Germinal center (tissue), 1 donor: ENCODE results near the gene FOXN3.

Experiments used
- DNase-seq: peaks from one replicate; pipeline ENCODE4 v3.0.0; 2012; ENCODE audit warnings: mixed read lengths, low spot score

Gene FOXN3

DNA sequence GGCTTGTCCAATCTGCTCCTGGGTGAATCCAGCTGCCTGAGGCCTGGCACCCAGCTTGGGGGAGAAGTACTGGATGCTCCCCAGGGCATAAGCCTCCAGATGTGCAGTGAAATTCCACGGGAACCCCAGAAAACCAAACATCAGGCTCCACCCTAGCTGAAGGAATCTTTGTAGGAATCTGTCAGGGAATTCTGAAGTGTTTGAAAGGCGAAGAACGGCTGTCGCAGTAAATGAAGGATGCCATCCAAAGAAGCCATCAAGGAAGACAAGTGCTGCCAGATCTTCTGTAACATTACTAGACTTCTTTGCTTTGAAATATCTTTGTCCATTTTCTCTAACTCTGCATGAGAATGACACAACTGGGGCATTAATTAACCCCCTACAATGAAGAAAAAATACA lies 219.4 kb downstream of the FOXN3 start:
- DNase-seq = no peak

DNA sequence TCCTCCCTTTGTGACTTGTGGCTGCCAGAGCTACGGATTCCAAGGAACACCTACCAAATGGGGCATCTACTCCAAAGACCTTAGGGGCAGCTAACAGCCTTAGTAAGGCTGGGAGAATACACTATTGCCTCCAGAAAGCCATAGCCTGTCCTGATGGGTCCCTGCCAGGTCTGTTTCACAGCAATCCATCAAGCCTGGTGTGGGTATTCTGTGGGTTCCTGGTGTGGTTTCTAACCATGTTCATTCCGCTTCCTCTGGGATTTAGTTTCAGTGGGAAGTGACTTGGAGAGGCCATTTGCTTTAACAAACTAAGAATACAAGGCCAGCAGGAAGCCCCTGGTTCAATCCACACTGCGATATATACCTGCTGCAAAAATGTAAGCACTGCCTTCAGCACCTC lies 220.5 kb downstream of the FOXN3 start:
- DNase-seq = no peak

DNA sequence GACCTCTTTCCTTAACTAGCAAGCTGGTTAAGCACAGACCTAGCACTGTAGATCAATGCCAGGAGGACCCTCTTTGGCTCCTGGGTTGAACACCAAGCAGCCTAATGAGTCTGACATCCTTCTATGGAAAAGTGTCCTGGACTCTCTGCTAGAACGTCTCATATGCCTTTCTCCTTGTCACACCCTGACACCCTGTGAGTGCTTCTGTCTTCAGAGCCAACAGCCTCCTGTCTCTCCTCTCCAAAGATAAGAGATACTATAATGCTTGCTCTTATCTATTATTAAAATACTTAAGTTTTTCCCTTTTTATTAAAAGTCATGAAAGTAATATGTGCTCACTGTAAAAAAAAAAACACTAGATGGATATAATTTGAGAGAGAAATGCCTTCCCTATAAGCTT lies 222.7 kb downstream of the FOXN3 start:
- no peak for DNase-seq

DNA sequence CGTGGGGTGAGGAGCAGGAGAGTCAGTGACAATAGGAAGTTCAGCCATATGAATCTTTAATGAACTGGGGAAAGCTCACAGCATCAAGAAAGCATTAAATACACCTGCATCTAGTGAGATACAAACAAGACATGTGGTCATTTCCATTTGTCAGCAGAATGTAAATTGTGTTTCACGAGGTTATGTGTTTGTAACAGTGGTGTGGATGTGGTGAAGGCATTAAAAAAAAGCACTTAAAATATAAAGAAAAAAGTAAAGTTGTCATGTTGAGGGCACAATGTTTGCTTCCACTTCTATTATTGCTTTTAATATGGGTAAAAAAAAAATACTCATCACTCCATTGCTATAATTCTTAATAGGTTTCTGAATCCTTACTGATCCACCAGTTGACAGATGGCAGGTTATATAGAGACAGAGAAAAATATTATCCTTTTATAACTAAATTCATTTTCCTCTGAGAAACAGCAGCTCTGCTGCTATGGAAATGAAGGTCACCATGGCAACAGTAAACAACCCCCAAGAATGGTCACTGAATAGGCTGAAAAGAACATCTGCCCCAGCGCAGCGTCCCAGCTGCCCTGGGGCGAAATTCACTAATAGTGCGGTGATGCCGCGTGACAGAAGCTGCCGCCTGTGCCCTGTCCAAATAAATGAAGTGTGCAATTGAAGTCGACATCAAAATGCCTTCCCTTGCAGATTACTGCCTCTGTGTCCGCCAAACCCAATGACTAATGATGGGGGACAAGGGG lies 226.1 kb downstream of the FOXN3 start:
- no peak for DNase-seq

DNA sequence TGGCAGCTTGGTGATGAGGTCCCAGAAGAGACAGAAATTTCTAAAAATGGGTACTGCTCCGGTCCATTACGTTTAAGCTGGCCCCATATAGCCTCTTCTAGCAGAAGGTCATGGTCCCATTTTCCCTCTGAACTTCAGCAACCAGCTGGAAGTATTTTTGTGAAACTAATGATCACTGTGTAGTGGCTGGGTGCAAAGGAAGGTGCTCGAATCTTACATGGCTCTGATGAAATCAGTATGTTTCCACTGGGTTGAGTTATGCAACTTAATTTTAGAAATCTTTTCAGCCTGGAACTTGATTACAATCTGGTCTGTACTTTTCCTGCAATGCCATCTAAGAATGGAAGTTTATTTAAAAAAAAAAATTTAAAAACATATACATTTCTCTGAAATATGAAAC lies 228.5 kb downstream of the FOXN3 start:
- no peak for DNase-seq

DNA sequence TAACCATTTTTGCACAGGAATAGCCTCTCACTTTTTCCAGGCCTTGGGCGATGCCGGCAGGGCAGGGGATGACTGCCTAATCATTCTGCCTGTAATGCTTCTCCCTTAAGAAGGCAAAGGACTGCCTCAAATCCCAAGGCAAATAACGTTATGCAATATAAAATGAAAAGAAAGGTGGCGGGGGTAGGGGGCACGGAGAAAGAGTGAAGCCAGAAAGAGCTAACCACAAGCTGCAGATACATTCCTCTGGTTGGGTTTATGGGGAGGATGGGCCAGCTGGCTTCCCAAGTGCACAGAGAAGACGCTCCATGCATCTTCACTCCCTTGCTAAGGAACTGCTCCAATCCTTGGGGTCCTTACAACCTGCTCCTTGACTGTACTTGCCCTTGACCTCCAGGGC lies 229.5 kb downstream of the FOXN3 start:
- no peak for DNase-seq

DNA sequence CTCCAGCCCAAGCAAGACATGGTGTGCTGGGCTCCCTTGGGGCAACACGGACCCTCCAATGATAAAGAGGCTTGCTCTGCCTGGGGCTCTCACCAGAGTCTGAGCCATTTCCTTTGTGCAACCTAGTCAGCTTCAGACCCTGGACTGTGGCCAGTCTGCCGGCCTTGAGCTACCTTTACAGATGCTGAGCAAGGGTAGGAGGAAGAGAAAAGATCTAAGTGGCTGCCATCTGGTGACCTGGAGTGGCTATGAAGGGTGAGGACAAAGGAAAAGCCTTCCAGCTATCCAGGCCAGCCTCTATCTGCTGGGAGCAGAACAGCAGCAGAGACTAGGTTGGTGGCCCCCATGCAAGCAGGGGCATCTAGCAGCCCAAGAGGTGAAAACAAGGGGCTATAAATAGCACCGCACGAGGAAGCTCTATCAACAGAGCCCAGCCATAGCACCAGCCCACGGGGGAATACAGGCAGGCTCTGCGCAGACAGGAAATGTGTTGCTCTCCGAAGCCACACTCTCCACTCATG lies 230.1 kb downstream of the FOXN3 start:
- peak; percentile 81 for DNase-seq

DNA sequence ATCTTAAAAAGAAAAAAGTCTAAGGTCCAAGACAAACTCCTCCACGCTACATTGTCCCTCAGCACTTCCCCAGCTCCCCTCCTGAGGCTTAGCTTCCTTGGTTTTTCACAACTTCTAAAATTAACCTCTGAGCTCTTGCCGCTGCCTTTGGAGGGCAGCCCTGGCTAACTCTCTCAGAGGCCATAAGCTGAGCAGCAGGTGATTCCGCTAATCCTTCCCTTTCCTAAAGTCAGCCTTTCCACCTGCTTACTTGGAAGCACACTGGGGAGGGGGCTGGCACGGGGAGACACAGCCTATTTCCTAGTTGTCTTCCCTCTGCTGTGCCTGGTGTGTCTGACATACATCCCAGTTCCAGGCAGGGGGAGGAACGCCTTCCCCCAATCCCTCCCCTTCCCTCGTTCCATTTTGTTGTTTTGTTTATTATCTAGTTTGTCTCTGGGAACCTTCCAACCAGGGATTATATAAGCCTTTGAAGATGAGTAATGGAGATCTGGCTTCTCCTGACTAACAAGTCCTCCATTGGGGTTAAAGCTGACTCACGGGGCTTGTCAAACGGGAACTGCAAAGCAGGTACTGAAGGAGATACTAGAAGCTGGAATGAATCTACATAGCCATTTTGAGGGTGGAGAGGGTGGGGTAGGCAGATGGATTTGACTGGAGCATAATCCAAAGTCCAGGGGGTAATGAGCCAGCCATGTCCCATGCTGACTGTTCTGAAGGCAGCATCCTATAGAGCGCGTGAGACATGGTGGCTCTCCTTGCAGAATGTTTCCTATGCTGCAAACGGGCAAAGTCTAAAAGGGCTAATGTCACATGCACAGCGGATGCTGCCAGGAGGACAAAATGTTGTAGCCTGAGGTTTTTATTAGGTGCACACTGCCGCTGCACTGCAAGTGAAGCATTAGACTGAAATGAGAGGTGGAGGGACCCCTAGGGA lies 230.8 kb downstream of the FOXN3 start:
- no peak for DNase-seq

DNA sequence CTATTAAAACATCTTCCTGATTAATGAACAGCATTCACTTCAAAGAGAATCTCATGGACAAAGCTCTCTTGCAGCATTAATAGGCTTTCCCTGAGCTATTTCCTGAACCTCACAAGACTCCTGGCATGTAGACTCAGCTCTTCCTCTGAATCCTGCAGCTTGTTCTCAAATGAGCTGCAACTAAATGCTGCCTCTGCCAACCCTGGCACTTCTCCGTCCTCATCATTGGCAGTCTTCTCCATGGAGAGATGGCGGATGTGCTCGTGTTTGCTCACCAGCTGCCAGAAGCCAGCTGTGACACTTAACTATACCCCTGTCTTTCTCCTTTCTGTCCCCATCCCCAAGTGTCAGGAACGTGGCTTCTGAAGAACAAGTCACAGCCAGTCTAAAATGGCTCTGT lies 232.1 kb downstream of the FOXN3 start:
- no peak for DNase-seq

DNA sequence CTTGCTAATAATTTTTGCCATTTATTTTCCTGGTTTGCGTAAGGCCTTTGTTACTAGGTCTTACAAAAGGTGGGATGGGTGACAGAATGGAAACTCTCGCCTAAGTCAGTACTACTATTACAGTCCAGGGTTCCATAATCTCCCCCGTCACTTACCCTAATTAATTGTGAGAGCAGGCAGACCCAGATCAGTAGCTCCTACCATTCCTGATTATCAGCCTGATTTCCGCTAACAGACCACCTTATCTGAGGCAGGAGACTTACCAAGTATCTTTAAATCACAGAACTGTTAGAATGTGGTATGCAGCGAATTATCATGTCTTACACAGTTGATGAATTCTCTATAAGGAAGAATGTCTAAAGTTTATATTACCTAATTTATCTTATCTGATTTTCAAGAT lies 234.7 kb downstream of the FOXN3 start:
- no peak for DNase-seq

DNA sequence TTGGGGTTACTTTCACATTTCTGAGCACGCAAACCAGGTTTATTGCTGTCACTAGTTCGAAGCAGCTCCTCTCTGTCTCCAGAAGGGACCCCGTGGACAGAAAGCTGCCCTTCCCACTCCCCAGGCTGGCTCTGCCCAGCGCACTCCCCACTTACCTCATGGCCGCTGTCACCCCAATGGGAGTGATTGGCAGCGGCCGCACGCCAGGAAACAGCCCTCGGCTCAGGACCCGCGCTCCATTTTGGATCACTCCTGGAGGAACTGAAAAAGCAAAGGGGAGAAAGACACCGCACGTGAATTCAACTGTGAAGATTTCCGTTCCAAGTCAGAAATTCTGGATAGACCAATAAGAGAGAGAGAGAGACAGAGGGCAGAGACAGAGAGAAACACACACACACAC lies 236.5 kb downstream of the FOXN3 start:
- no peak for DNase-seq

DNA sequence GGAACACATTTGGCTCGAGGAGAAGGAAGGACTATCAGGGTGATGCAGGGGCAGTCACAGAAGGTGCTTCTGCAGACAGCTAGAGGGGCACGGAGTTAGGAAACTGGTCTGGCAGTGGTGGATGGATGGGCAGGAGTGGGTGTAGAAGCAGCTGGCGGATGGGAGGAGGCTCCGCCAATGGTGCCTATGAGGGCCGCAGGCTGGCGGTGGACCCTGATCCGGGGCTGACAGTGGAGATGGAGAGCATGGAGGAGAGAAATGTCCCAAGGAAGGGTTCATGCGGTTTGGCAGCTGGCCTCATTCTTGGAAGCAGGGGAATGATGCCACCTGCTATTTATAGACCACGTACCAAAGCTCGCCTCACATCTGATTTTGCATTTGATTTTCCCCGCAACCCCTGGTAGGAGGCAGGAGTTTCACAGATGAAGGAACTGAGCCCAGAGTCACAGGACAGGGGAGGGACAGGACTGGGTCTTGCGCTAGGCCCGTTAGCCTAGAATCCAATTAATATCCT lies 237.1 kb downstream of the FOXN3 start:
- DNase-seq = no peak

DNA sequence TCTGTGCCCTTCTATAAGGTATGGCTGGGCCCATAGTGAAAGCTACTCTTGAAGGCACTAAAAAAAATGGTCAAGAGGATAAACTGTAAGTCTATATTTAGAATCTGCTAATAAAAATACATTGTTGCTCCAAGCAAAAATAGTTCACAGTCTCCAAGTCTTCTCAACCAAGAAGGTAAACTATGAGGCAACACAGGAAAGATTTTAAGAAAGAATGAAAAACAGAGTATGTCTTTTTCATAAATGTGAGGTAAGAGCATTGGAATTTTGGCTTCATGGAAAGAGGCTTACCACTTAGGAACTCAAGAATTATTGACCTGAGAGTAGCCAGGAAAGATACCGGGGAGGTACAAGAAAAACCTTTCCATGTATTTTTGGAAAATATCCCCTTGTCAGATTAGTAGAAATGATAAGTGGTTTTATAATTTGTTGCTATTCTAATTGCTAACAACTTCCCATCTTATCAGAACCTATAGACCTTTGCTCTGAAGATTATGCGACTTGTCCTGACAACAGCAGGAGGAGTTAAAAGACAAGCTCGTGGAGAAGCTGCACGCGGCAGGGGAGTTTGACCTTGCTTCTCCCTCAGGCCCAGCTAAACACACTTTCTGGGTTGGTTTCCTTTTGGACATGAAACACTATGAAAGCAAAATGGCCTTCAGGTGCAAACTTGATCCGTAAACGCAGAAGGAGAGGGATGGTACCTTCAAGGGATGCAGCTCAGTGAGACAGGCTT lies 238.1 kb downstream of the FOXN3 start:
- no peak for DNase-seq

DNA sequence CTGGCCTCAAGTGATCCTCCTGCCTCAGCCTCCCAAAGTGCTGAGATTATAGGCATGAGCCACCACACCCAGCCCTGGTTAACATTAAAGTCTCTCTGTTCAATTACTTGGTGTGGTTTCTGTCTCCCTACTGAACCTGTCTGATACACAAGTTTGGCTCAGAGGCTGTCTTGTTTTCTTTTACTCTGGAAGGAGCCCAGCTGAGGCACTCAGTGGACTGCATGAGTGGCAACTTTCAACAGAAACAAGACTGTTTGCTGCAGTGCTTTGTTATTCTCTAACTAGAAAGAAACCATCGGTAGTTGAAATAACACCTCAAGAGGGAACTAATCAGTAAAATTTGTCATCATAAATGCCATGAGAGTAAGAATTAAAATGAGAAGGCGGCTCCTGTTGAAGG lies 238.7 kb downstream of the FOXN3 start:
- no peak for DNase-seq

DNA sequence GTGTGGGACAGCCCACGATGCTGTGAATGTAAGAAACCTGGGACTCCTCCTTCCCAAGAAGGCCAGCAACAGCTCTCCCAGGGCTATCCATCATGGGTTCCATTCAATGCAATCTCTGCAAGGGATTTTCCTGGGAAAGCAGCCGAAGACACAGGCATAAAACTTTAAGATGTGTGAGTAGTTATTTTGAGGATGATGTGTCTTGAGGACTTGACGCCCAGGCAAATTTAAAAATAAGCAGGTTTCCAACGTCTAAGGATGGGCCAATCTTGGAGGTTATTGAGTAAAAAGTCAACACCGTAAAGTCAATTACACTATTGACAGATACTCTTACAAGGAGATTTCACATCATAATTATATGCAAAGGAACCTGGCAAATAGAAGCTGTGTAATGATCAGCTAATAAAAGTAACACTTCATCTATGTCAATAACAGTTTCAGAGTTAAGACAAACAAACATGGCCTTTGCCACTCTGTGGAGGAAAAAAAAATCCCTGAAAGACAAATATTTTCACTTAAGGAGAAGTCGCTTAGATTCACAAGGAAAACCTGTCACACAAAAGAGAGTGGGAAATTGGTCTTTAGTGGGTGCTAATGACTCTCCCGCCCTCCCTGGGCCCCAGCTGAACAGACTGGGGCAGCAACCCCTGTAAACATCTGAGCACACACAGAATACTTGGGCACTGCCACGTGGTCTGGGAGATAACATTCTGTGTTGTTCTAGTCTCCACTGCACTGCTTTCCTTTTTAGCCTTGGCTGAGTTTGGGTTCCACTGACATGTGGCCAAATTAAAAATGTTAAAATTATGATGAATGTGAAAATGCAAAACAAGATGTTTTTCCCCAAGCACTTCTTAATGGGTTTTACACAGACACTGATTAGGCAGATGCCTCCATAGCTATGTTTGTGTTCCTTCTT lies 240.9 kb downstream of the FOXN3 start:
- DNase-seq = no peak

DNA sequence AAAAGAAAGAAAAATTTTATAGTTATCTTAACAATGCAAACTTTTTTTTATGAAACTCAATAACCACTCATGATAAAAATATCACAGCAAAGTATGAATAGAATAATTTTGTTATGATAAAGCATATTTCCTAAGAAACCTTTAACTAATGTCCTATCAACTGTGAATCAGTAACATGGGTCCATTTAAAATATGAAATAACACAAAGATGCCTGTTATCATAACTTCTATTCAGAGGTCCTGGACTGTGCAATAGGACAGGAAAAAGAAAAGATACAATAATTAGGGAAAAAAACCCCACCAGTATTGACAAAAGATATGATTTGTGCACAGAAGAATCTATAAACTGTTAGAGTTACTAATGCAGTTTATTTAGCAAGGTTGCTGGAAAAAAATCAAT lies 245.4 kb downstream of the FOXN3 start:
- no peak for DNase-seq

DNA sequence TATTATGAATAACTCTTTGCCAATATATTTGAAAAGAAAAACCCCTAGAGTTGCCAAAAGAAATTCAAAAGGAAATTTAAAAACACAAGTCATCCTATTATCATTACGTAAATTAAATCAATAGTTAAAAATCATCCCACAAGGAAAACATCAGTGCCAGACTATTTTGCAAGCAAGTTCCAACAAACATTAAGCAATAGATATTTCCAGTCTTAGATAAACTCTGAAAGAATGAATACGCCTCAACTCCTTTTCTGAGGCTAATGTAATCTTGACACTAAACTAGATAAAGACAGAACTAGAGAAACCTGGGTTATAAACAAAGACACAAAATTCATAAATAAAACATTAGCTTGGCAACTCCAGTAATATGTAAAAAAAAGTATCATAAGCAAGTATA lies 245.9 kb downstream of the FOXN3 start:
- DNase-seq = no peak

DNA sequence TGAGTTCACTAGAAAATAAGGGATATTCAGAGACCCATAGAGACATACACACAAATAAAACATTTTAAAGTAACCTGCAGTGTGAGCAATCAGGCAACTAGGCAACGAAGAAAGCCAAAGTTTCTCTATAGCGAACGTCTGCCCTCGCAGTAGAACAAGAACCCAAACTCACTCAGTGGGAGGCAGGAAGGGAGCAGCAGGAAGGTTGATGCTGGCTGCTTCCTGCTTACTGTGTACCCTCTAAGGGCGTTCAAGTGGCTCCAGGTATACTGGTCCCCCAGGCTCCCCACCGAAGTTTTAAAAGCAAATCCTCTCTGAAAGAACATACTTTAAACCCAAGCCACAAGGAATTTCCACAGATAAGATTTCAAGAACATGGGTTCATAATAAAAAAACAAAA lies 249.3 kb downstream of the FOXN3 start:
- DNase-seq = no peak

DNA sequence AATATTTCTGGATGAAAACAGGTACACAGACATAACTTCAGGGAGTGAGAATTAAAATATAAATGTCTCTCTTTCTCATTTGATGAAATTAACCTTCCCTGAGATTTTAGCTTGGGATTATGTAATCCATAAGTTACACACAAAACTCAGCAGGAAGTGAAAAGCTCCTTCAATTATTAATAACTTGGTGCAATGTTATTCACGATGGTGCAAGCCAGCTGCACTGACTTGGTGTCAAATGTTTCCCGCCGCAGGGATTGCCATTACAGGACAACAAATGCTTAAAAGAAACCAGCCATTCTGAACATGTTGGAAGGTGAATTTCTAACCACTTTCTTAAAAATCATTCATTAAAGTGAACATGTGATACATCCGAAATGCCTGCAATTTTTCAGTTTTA lies 250.4 kb downstream of the FOXN3 start:
- no peak for DNase-seq

DNA sequence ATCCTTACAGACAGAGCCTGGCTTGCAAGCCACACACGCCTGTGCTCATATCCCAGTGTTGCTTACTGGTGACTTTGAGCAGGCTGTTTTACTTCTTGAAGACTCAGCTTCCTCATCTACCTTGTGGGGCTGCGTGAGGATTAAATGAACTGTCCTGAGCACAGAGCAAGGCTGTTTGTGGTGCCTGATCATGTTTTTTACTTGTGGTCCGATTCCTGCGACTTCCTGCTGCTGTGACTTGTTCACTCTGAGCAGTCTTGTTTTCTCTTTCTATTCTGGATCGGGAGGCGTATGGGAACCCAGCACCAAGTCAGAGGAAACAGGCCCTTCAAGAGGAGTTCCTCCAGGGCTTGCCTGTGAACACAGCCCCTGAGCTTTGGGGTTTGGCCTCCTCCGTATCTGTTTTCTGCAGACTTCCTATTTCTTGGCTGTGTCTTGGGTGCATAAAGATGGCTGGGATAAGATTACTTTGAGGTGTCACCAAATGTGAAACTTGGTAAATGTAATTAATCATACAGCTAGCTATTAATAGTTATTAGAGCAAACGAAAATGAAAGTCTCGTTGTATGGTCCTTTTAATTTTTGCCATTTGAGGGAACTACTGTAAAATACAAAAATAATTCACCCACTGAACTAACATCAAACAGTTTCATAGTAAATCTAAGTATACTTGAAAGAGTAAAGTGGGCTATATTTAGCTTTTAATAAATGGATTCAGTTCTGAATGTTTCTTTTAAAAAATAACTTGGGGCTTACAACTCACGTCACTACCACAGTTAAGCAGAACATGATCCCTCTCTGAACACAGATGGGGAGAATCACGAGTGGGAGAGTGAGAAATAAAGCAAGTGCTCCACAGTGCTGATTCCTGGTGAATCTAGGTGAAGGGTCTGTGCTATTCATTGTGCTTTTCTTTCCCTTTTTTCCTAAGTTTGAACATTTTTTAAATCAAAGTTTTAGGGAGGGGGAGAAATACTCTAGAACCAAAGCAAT lies 251.5 kb downstream of the FOXN3 start:
- peak; percentile 40 for DNase-seq
